Measurements from ENCODE around the gene SDK1.

- TF ChIP-seq CTCF (IDR thresholded peaks at IDR 0.05; ENCODE audit: borderline replicate concordance, extremely low read depth, low read length, poor library complexity, severe bottlenecking): no peak
- TF ChIP-seq EZH2 (IDR thresholded peaks at IDR 0.05; ENCODE audit: borderline replicate concordance, low read depth, low read length, severe bottlenecking): no peak
Measured at GRCh38 chr7:3986927-3987326, 685.9 kb downstream of the SDK1 start.
